ENCODE measurements around the gene GUCY1A1. TPM values are rescaled to one million over a fixed set of nuclear protein-coding genes. Genes with fewer than 3 reads are reported as not detected.

The GUCY1A1 gene
- total RNA-seq, 1 donor from 2014 or later: not detected

DNA sequence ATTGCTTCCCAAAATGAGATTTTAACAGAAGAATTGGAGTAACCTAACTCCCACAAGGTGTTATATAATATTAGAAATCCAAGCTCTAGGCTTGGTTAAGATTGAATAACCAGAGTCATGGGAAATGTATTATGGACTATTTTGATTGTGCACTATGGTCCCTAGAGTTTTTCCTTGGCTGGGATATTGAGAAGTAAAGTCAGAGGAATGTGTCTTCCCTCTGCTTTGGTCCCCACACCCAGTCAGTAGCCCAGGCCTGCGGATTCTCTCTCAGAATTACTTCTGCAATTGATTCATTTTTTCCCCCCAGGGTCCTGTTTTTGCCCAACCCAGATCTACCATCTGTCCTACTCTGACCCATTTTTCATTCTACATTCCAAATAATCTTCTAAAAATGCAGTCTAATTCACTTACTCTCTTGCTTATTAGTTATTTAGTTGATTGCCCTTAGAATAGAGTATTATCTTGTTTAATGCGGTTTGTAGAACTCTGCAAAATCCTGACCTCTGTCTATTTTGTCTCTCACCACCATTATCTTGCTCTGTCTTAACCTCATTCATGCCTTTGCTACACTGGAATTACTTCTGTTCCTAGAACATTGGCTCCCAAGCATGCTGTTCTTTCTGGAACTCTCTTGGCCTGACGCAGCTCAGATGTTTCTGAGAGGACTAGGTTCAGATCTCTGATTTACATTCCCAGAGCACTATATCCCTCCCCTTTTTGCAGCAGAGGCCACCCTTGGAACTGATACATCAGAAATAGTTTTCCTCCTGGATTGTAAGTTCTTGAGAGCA, 23.6 kb downstream of the GUCY1A1 start:
- DNase-seq (ENCODE audit: low read depth): no peak

DNA sequence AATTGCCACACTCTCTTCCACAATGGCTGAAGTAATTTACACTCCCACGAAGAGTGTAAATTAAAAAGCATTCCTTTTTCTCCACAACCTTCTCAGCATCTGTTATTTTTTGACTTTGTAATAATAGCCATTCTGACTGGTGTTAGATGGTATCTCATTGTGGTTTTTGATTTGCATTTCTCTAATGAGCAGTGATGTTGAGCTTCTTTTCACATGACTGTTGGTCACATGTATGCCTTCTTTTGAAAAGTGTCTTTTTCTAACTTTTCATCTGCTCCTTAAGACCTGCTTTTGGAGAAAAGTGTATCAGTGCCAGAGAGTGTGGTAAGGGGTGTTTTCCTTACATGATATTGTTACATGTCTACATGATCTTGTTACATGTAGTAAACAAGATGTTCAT, 25.7 kb downstream of the GUCY1A1 start:
- DNase-seq (ENCODE audit: low read depth): no peak

GRCh38 chr4:155693015-155693663, 26.5 kb downstream of the GUCY1A1 start:
- no peak for DNase-seq (ENCODE audit: low read depth)

DNA sequence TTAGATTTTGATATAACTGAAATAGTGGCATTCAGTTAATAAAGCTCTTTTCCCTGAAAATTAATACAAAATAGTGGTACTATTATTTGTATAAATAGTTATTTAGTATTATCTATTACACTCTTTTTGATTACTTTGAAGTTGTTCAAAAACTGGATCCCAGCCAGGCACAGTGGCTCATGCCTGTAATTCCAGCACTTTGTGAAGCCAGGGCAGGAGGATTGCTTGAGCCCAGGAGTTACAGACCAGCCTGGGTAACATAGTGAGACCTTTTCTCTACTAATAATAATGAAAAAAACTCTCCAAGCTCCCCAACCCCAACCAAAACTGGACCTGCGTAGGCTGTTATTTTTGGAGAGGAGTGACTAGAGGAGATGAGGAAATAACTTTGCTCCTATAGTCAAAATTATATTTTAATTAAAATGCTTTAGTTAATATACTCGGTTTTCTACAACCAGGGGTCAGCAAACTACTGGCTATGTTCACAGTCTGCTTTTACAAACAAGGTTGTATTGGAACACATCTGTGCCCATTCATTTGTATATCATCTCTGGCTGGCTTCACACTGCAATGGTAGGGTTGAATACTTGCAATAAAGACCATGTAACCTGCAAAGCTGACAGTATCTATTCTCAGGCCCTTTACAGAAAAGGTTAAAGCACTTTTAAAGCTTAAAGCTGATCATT, 27.6 kb downstream of the GUCY1A1 start:
- no peak for DNase-seq (ENCODE audit: low read depth)

DNA sequence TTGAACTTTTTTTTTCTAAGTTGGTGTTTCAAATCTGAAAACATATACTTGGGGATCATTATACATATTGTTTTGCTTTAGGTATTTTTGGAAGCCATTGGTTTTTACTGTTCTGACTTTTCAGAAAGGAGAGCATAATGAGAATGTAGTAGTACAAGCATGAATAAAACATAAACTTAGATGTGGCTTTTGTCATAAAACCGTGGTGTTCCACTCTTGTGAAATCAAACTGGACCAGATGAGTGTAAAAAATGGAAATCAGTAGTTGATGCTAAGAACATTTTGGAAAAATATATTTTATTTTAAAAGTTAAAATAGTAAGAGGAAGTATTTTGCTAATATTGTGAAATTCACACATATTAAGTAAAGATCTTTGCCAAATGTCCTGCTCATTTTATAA, 29.6 kb downstream of the GUCY1A1 start:
- DNase-seq (ENCODE audit: low read depth): no peak

DNA sequence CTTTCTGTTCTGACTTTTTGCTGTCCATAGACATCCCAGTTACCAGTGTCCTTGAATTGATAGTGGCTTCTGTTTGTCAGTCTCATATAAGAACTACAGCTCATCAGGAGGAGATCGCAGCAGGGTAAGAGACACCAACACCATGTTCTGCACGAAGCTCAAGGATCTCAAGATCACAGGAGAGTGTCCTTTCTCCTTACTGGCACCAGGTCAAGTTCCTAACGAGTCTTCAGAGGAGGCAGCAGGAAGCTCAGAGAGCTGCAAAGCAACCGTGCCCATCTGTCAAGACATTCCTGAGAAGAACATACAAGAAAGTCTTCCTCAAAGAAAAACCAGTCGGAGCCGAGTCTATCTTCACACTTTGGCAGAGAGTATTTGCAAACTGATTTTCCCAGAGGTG, 30.1 kb downstream of the GUCY1A1 start:
- DNase-seq (ENCODE audit: low read depth): no peak

- no peak for DNase-seq (ENCODE audit: low read depth)
Measured at GRCh38 chr4:155701827-155702226, 35.2 kb downstream of the GUCY1A1 start.

DNA sequence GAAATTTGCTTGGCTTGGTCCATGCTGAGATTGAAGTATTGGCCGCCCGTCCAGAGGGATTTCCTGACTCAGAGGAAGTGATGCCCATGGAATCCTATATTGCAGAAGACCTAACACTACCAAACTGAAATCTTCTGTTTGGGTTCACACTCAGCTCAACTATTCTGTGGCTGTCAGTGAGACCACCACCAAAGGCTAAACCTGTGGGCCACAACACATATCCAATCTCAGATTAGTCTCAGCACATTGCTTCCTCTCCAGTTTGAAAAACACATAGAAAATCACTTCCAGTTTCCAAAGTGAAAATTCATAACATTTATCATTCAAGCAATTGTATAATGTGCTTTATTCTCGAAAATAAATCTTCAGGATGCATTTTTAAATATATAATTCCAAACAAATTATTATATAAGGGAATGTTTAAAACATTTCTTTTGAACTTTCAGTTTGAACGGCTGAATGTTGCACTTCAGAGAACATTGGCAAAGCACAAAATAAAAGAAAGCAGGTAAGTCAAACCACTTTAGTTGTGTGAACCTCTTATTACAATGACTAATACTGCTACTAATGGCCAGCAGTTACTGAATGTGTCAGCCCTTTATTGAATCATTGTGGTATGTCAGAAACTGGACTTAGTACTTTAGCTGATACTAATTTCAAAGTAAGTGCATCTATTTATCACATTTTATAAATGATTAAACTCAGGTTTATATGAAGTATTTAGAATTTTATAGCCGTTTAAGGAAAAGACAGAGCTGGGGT, 37.0 kb downstream of the GUCY1A1 start:
- DNase-seq (ENCODE audit: low read depth): no peak

- DNase-seq (ENCODE audit: low read depth): no peak
Measured at GRCh38 chr4:155704841-155705404, 38.3 kb downstream of the GUCY1A1 start.

- no peak for DNase-seq (ENCODE audit: low read depth)
Measured at GRCh38 chr4:155705664-155706063, 39.0 kb downstream of the GUCY1A1 start.

DNA sequence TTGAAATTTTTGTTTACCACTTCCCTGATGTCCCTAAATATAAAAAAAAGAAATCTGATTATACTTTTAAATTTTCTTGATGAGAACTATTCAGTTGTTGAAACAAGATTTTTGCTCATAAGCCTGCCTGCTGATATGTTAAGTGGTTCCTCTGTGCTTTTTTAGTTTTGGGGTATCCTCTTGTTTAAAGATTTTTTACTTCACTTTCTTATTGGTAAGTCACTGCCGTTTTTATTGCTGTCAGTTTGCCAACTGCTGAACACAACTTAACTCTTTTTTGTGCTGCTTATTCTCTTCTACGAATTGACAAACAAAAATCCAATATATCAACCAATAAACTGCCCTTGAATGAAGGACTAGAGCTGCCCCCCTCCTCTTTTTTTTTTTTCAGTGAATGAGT, 39.5 kb downstream of the GUCY1A1 start:
- no peak for DNase-seq (ENCODE audit: low read depth)

DNA sequence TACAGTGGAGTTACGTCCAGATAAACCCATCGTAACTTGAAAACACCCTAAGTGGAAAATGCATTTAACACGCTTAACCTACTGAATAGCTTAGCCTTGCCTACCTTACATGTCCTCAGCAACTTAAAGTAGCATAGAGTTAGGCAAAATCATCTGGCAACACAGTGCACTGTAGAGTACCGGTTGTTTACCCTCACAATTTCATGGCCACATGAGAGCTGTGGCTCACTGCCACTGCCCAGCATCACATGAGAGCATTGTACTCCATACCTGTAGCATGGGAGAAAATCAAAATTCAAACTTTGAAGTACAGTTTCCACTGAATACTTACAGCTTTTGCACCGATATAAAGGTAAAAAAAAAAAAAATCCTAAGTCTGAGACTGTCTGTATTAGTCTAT, 40.6 kb downstream of the GUCY1A1 start:
- no peak for DNase-seq (ENCODE audit: low read depth)

DNA sequence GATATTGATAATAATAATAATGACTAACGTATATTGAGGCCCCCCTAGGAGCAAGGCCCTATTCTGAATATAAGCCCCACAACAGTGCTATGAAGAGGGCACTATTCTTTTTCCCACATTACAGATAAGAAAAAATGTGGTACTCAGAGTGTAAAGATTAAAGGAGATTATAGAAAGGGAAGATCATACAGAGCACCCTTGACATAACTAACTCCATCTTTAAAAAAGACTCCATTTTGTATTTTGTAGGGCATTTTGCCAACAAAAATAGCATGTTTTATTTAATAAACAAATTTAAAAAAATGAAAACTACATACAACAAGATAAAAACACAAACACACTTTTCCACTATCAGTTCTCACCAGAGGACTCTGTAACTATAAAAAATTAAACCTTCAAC, 42.1 kb downstream of the GUCY1A1 start:
- no peak for DNase-seq (ENCODE audit: low read depth)

DNA sequence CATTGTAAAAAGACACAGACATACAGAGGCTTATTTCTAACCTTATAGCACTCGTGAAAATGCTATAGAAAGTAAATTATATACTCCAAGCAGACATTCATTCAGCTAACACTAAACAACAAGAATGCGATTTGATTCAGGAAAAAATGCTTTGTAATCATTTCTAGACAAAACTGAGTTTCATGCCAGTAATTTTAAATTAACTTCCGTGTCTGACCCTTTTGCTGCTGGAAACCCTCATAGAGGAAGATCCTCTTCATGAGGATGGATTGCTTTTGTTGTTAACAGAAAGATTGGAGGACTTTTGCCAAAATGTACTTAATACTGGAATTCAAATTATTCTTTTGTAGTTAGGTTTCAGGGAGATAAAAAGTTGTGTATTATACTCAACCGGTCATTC, 43.3 kb downstream of the GUCY1A1 start:
- no peak for DNase-seq (ENCODE audit: low read depth)

- DNase-seq (ENCODE audit: low read depth): no peak
Measured at GRCh38 chr4:155711556-155711955, 44.9 kb downstream of the GUCY1A1 start.

GRCh38 chr4:155712846-155713245, 46.2 kb downstream of the GUCY1A1 start:
- no peak for DNase-seq (ENCODE audit: low read depth)

DNA sequence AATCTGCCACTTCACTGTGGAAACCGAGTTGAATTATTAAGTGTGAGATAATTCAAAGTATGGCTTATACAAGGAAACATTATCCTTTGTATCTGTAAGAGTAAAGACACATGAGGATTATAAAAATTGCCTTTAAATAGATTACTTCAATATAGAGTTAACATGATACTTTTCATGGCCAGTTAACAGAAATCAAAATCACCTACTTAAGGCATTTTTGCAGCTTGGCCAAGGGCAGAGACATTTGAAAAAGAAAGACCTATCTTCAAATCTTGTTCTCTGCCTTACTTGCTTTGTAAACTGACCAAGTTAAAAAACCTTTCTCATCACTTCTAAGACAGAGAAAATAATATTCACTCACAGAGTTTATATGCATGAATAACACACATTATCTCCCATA, 47.3 kb downstream of the GUCY1A1 start:
- DNase-seq (ENCODE audit: low read depth): no peak

DNA sequence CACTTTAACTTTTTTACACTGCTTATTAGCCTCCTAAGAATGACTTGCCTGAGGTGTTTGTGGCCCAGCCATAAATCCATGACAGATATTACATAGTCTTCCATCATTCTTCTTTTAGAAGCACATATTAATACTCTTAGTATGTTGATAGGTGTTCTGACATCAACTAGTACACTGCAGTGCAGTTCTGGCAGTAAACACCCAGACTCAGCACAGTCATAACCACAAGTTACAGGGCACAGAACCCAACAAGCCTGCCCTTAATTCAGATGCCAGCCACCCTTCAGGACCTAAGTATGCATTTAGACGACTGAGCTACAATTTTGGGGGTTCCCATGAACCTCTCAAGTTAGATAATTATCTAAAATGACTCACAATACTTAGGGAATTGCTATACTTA, 55.7 kb downstream of the GUCY1A1 start:
- no peak for DNase-seq (ENCODE audit: low read depth)

DNA sequence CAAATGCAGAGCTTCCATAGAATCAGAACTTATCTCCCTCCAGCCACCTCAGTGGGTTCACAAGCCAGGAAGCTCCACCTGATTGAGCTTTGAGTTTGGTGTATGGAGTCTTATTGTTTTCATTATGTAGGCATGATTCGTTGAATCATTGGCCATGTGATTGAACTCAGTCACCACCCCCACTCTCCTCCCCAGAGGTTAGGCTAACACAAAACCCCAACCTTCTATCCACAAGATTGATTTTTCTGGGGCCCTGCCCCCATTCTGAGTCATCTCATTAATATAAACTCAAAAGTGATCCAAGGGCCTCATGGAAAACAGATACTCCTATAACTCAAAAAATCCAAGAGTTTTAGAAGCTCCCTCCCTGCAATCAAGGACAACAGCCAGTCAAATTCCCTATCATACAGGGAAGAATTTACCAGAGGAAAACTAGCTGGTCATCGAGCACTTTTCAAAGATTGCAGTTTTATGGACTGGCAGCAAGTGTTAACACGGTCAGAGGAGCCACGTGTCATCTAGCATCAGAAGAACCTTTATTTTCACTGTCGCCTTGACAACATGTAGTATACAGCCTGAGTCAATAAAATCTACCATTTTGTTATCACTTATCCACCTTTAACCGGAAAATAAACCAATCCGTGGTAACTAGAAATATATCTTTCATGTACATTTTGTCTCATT, 56.3 kb downstream of the GUCY1A1 start:
- no peak for DNase-seq (ENCODE audit: low read depth)

- DNase-seq (ENCODE audit: low read depth): no peak
Measured at GRCh38 chr4:155724731-155725130, 58.1 kb downstream of the GUCY1A1 start.

DNA sequence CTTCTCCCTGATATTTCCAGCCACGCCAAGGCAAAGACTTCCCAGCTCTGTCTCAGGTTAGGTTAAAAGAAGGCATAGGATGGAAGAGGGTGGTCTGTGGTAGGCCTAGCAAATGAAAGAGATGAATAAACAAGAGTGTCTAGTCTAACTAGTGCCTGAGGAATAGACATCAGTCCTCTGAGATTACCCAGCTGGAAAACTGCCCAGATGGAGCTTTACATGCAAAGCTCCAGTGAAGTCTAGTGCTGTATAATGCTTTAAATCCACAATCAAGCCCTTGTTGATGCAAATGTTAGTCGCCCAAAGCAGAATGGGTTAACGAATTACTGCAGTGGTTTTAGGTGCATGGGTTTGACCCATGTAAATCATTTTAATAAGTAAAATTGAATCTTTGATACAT, 67.4 kb downstream of the GUCY1A1 start:
- peak; percentile 7 for DNase-seq (ENCODE audit: low read depth)

Data from myocyte (in vitro differentiated cells).